Lung (tissue), 12 donors: ENCODE data around the gene ATP5MG. TPM values are rescaled to one million over a fixed set of nuclear protein-coding genes. Genes with fewer than 3 reads are reported as not detected.

Experiments used
- ATAC-seq: fragments of 200-7000 bp; cut with Tn5 transposase; one replicate; pipeline ENCODE4 v1.9.1; 2020; ENCODE audit warnings: moderate number of reproducible peaks; ENCODE audit not compliant: insufficient read depth, low FRiP score
- DNase-seq, 3 donors: peaks; one replicate each; pipeline ENCODE4 v3.0.0-alpha.2; 2013 to 2017
- H3K27ac ChIP-seq, 2 donors: one replicate each; pipeline ENCODE4 v1.5.1; 2013; ENCODE audit warnings: mild to moderate bottlenecking in 2 of 2, moderate library complexity in 2 of 2, control low read depth in 1 of 2, inconsistent platforms in 1 of 2, low read depth in 1 of 2, low read length in 1 of 2
- H3K27me3 ChIP-seq, 3 donors: one replicate each; pipeline ENCODE4 v1.5.1; 2013; ENCODE audit warnings: low read length in 2 of 3; ENCODE audit not compliant: control insufficient read depth in 3 of 3, insufficient read depth in 3 of 3
- H3K36me3 ChIP-seq, 4 donors: one replicate each; pipeline ENCODE4 v1.5.1; 2013; ENCODE audit warnings: low read length in 4 of 4, mild to moderate bottlenecking in 1 of 4, moderate library complexity in 1 of 4; ENCODE audit not compliant: control insufficient read depth in 4 of 4, insufficient read depth in 4 of 4
- H3K4me1 ChIP-seq, 5 donors: one replicate each; pipeline ENCODE4 v1.5.1; 2013; ENCODE audit warnings: low read length in 5 of 5, mild to moderate bottlenecking in 2 of 5, moderate library complexity in 1 of 5; ENCODE audit not compliant: control insufficient read depth in 5 of 5, insufficient read depth in 5 of 5
- H3K4me3 ChIP-seq: one replicate; pipeline ENCODE4 v1.5.1; 2013; ENCODE audit warnings: mild to moderate bottlenecking, control low read depth, moderate library complexity
- H3K9ac ChIP-seq, 2 donors: one replicate each; pipeline ENCODE4 v1.5.1; 2013; ENCODE audit warnings: low read length in 2 of 2, control low read depth in 1 of 2; ENCODE audit not compliant: insufficient read depth in 1 of 2
- H3K9me3 ChIP-seq, 4 donors: one replicate each; pipeline ENCODE4 v1.5.1; 2013; ENCODE audit warnings: low read length in 3 of 4, mild to moderate bottlenecking in 1 of 4, moderate library complexity in 1 of 4; ENCODE audit not compliant: control insufficient read depth in 4 of 4, insufficient read depth in 3 of 4
- CTCF ChIP-seq: IDR thresholded peaks from 2 replicates; pipeline ENCODE4 v1.5.1; 2012; ENCODE audit warnings: mild to moderate bottlenecking; ENCODE audit errors: control extremely low read depth, extremely low read depth
- WGBS, 2 donors: extraction: QIAGEN DNeasy Blood & Tissue Kit; methylation state at CpG; one replicate each; pipeline ENCODE4 v1.1.7; 2013; 5-methylcytosine and 5-hydroxymethylcytosine counted together
- polyA plus RNA-seq, 2 donors: library from polyadenylated mRNA; stranded (reverse); fragments of 200-250 nt; gene quantifications; one replicate each; pipeline ENCODE4 v1.2.1, GENCODE V29; 2013
- total RNA-seq, 2 donors: library from RNA; depleted of rRNA in 1 of 2; stranded (reverse); fragments of >200 nt in 1 of 2; gene quantifications; one replicate each; pipeline ENCODE4 v1.2.1, GENCODE V29; 2014 to 2021
- donor health status: control.
- donor health status: control.
- donor health status: Bipolar disorder and iron deficiency.
- donor health status: healthy.
- donor health status: DM: yes; HTN: yes; CAD: no.

ATP5MG gene
- total and polyA plus RNA-seq, 4 donors: 50.4 to 367 (median 120) TPM

DNA sequence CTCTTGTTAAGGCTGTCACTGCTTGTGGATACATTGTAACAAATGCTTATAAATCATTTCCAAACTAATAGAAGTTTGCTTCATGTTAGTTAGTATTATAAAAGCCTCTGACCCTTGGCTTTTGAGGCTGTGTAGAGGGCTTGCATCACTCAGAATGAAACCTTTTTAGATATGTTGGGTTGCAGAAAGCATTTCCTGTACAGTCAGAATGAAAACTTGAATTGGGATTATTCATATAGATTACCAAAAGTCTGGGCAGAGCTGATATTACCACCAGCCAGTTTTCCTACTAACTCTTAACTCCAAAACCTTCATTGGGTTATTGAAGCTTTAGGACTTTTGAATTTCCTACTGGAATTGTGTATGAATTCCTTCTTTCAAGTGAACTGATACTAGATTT is 46.9 kb downstream of the ATP5MG start:
- Histone ChIP-seq H3K27ac (no peak overlapping the region), H3K9me3 (no peaks in the 10 kb centered on the region), H3K4me3 (no peak overlapping the region), H3K27me3 (no peaks in the 10 kb centered on the region), H3K4me1 (peaks cover 0 to 7% (median under 1%) of the 10 kb centered on the region in 5 donors), H3K36me3 (peaks cover 0 to 4% (median 1%) of the 10 kb centered on the region in 4 donors), H3K9ac (no peak overlapping the region)
- DNase-seq (no peak), ATAC-seq (no peak)
- TF ChIP-seq CTCF: no peak

DNA sequence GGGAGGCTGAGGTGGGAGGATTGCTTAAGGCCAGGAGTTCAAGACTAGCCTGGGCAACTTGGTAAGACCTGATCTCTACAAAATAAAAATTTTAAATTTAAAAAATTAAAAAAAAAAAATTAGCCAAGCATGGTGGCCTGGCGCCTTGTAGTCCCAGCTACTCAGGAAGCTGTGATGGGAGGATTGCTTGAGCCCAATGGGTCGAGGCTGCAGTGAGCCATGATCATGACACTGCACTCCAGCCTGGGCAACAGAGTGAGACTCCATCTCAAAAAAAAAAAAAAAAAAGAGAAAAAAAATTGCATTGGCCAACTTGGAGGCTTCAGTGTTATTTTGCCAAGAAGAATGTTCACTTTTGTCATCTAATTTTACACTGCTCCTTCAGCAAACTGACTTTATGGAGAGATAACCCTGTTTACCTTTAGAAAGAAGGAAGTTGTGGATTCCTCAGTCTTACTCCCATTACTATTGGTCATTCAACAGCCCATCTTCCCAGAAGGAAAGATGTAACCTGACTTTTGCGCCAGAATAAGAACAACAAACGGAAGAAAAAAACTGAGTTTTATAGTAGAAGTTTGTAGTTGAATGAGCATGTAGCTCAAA is 48.0 kb downstream of the ATP5MG start:
- H3K4me3 ChIP-seq: no peak overlapping the region
- ATAC-seq (no peak), DNase-seq (no peak)
- no peak for TF ChIP-seq CTCF
- no peaks in the 10 kb centered on the region for H3K27me3 ChIP-seq
- no peak overlapping the region for H3K9ac ChIP-seq
- peaks cover 0 to 4% (median 1%) of the 10 kb centered on the region in 4 donors for H3K36me3 ChIP-seq
- no peaks in the 10 kb centered on the region for H3K9me3 ChIP-seq
- H3K27ac ChIP-seq: no peak overlapping the region
- WGBS, 2 donors: 83 to 95% methylated on average over 4 of the region's 4 CpGs
- peaks cover 0 to 7% (median 0%) of the 10 kb centered on the region in 5 donors for H3K4me1 ChIP-seq

GRCh38 chr11:118450451-118450850 is 49.0 kb downstream of the ATP5MG start:
- TF ChIP-seq CTCF: no peak
- WGBS, 2 donors: 81 to 91% methylated on average over 1 of the region's 1 CpG
- no peak for ATAC-seq

More at GRCh38 chr11:118450451-118450850, 49.0 kb downstream of the ATP5MG start:
- Histone ChIP-seq H3K36me3 (peaks cover 0 to 4% (median 1%) of the 10 kb centered on the region in 4 donors), H3K4me3 (no peak overlapping the region), H3K4me1 (peaks cover 0 to 7% (median 0%) of the 10 kb centered on the region in 5 donors), H3K9me3 (no peaks in the 10 kb centered on the region), H3K27me3 (no peaks in the 10 kb centered on the region), H3K9ac (no peak overlapping the region), H3K27ac (no peak overlapping the region)
- DNase-seq: no peak

Other genes starting within 250 kb of the ATP5MG start
- gene SCN4B, start 248.8 kb upstream of the ATP5MG start, total RNA-seq: 1 to 10 TPM; 3.1 to 5.2 TPM
- gene SCN4B, start 248.8 kb upstream of the ATP5MG start, polyA plus RNA-seq: 1 to 10 TPM in 1 of 2 donors, under 1 TPM in 1; 0.95 to 1.5 TPM
- 1 to 10 TPM; 1.0 to 1.6 TPM for gene SCN2B, start 225.0 kb upstream of the ATP5MG start, total RNA-seq
- gene SCN2B, start 225.0 kb upstream of the ATP5MG start, polyA plus RNA-seq: under 1 TPM; 0.03 to 0.20 TPM
- gene JAML, start 176.6 kb upstream of the ATP5MG start, total RNA-seq: 10 to 100 TPM; 29.3 to 49.1 TPM
- 10 to 100 TPM; 34.4 to 36.5 TPM for gene JAML, start 176.6 kb upstream of the ATP5MG start, polyA plus RNA-seq
- gene MPZL3, start 149.2 kb upstream of the ATP5MG start, total RNA-seq: 10 to 100 TPM; 12.4 to 22.6 TPM
- gene MPZL3, start 149.2 kb upstream of the ATP5MG start, polyA plus RNA-seq: 1 to 10 TPM; 7.7 to 9.9 TPM
- gene MPZL2, start 137.3 kb upstream of the ATP5MG start, total RNA-seq: 100 to 1,000 TPM; 116 to 143 TPM
- 100 to 1,000 TPM in 1 of 2 donors, 10 to 100 TPM in 1; 87.2 to 120 TPM for gene MPZL2, start 137.3 kb upstream of the ATP5MG start, polyA plus RNA-seq
- gene CD3E, start 96.9 kb upstream of the ATP5MG start, total RNA-seq: 1 to 10 TPM; 4.4 to 5.3 TPM
- 1 to 10 TPM; 5.1 to 5.7 TPM for gene CD3E, start 96.9 kb upstream of the ATP5MG start, polyA plus RNA-seq
- 1 to 10 TPM; 3.8 to 9.3 TPM for gene CD3D, start 58.9 kb upstream of the ATP5MG start, total RNA-seq
- gene CD3D, start 58.9 kb upstream of the ATP5MG start, polyA plus RNA-seq: 1 to 10 TPM; 8.0 to 9.9 TPM
- 1 to 10 TPM; 1.5 to 2.7 TPM for gene CD3G, start 57.3 kb upstream of the ATP5MG start, total RNA-seq
- under 1 TPM; 0.55 to 0.73 TPM for gene CD3G, start 57.3 kb upstream of the ATP5MG start, polyA plus RNA-seq
- 10 to 100 TPM; 37.5 to 53.2 TPM for gene UBE4A, start 42.0 kb upstream of the ATP5MG start, total RNA-seq
- 10 to 100 TPM; 14.9 to 18.2 TPM for gene UBE4A, start 42.0 kb upstream of the ATP5MG start, polyA plus RNA-seq
- gene KMT2A, start 34.9 kb downstream of the ATP5MG start, total RNA-seq: 100 to 1,000 TPM in 1 of 2 donors, 10 to 100 TPM in 1; 44.5 to 127 TPM
- 1 to 10 TPM; 7.7 to 9.5 TPM for gene KMT2A, start 34.9 kb downstream of the ATP5MG start, polyA plus RNA-seq
- gene TTC36, start 125.9 kb downstream of the ATP5MG start, total RNA-seq: 1 to 10 TPM in 1 of 2 donors, under 1 TPM in 1; 0.95 to 1.6 TPM
- gene TTC36, start 125.9 kb downstream of the ATP5MG start, polyA plus RNA-seq: under 1 TPM; 0.14 to 0.40 TPM
- gene TMEM25, start 129.6 kb downstream of the ATP5MG start, total RNA-seq: 10 to 100 TPM; 20.1 to 32.0 TPM
- gene TMEM25, start 129.6 kb downstream of the ATP5MG start, polyA plus RNA-seq: 10 to 100 TPM in 1 of 2 donors, 1 to 10 TPM in 1; 8.8 to 14.4 TPM
- 10 to 100 TPM; 27.2 to 32.9 TPM for gene IFT46, start 164.3 kb downstream of the ATP5MG start, total RNA-seq
- gene IFT46, start 164.3 kb downstream of the ATP5MG start, polyA plus RNA-seq: 10 to 100 TPM; 15.3 to 21.7 TPM
- gene ARCN1, start 170.8 kb downstream of the ATP5MG start, total RNA-seq: 100 to 1,000 TPM; 114 to 123 TPM
- gene ARCN1, start 170.8 kb downstream of the ATP5MG start, polyA plus RNA-seq: 10 to 100 TPM; 72.4 to 97.6 TPM
- gene PHLDB1, start 206.0 kb downstream of the ATP5MG start, total RNA-seq: 10 to 100 TPM; 82.8 to 90.5 TPM
- 10 to 100 TPM; 27.3 to 69.3 TPM for gene PHLDB1, start 206.0 kb downstream of the ATP5MG start, polyA plus RNA-seq